ENCODE data around the gene FAM13B.
"Not testable (repeated sequence)": the region's sequence is repeated elsewhere in the genome, so short reads cannot be mapped to it uniquely, and the experiment has no call there.

FAM13B gene
- total RNA-seq: 112 to 145 (median 129) reads per million in 4 experiments

- peak; percentile 69 for DNase-seq
These were observed at the start of gene FAM13B for GRCh38 chr5:138032572-138033385. TSS of gene FAM13B (minus strand) at chr5:138033079. CDS start at chr5:138019111, 13,968 bp downstream.

DNA sequence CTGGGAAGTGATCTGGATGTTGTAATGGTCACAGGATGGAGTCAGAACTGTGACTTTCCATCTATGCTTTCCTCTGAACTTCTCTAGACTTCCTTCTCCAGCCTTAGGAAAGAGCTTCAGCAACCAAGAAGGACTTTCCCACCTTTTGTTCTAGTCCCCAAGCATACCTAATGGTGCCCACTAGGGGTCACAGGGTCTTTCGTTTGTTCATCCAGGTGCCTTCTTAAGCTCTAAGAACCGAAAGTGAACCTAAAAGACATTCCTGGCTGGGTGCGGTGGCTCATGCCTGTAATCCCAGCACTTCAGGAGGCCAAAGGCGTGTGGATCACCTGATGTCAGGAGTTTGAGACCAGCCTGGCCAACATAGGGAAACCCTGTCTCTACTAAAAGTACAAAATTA, 49.2 kb upstream of the FAM13B start:
- DNase-seq: no peak

DNA sequence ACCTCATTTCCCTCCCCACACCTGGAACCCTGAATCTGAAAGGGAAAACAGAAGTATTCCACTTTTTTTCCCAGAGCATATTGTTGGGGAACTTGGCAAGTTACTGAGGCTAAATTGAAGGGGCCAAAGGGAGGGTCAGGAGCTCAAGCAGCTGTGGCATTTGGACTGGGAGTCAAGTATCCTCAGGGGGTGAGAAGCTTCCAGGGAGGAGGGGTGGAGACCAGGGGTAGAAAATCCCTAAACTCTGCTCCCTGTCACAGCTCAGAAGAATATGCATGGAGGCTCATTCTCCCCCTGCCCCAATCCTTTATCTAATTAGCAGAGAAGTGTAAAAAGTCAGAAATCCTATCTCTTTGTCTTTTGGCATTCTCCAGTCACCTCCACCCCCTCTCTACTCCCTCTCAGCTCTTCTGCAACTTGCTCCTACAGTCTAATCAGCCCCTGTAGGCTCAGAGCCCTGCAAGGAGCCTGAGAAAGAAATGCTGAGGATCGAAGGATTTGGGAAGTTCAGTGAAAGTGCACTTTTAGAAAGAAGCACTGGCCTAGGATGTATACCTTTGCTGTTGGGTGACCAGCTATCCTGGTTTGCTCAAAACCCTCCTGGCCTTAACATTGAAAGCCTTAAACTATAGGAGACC, 45.2 kb upstream of the FAM13B start:
- no peak for DNase-seq

DNA sequence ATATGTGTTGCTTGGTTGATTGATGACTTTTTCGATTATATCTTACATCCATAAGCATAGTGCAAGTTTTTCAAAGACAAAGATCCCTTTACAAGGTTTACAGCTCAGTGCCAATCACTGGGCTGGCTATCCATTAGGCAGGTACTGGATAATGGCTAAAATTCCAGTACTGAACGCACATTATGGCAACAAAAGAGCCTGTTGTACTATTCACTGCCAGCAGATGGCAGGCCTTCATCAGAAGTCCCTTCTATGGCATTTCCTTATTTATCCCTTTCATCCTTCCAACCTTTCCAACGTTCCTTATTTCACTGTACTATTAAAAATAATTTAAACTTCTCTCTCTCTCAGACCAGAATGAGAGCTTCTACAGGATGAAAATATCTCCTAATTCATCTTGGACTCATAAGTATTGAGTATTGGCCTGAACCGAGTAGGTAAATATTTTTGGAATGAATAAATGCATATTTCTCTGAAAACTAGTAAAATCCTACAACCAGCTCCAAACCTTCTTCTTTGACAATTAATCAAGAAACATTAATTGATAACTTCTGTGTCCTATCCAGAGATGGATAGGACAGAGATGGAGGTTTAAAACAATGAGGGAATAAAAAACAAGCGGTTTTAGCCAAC, 44.3 kb upstream of the FAM13B start:
- peak; percentile 19 for DNase-seq

DNA sequence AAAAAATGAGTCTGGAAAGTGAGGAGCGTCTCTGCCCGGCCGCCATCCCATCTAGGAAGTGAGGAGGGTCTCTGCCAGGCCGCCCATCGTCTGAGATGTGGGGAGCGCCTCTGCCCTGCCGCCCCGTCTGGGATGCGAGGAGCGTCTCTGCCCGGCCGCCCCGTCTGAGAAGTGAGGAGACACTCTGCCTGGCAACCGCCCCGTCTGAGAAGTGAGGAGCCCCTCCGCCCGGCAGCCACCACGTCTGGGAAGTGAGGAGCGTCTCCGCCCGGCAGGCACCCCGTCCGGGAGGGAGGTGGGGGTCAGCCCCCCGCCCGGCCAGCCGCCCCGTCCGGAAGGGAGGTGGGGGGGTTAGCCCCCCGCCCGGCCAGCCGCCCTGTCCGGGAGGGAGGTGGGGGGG, 37.1 kb upstream of the FAM13B start:
- not testable (repeated sequence) for DNase-seq

DNA sequence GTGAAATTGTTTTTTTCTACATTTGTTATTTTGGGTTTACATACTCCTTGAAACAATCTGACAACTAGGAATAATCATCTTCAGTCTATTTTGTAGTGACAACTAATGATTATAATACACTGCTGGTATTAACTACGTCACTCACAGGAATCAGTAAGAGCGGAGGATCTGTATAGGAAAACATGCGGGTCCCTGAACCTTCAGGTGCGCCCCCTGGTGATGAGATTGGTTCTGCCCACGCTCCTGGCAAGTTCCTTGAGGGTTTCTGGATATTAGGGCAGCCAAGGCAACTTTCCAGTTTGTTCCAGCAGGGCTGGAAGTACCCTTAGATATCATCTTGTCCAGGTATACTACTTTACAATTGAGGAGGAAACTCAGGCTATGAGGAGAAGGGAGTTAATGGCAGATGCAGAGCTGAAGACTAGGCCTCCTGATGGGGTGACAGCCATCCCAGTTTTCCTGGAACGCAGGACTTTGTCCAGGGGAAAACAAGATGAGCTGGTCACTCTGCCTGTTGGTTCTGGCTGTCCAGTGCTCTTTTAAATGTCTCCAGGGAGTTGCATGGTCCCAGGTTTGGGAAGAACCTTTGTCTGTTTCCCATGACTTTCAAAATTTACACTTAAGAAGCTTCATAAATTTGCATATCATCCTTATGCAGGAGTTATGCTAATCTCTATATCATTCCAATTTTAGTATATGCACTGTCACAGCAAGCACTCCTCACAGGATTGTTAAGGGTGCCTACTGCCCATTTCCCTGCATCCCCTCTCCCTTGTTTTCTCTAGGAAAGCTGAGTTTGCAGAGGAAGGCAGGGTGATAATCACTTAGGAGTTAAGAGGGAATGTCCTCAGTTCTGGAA, 36.1 kb upstream of the FAM13B start:
- peak; percentile 53 for DNase-seq

- no peak for DNase-seq
These were observed 35.1 kb upstream of the FAM13B start for GRCh38 chr5:138067945-138068344.

- DNase-seq: no peak
These were observed 32.2 kb upstream of the FAM13B start for GRCh38 chr5:138065102-138065501.

GRCh38 chr5:138064526-138064925, 31.6 kb upstream of the FAM13B start:
- DNase-seq: no peak

- DNase-seq: no peak
These were observed 22.1 kb upstream of the FAM13B start for GRCh38 chr5:138054847-138055558.

DNA sequence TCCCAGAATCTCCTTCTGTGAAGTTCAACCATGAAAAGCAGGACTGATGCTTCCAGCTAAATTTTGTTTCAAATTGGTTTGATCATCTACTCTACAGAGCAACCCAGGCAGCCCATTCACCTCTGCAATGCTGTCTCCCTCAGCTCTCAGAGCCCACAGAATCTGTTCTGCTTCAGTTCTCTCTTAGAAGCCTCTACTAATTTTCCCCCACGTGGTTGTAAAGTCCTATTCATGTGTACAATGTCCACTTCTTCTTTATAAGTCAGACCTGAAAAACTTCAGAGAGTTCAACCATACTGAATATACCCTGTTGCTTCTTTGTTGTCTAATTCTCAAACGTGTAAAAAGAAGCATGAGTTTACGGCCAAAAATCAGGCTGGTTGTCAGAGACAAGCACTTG, 21.3 kb upstream of the FAM13B start:
- no peak for DNase-seq

GRCh38 chr5:138053554-138053953, 20.7 kb upstream of the FAM13B start:
- DNase-seq: no peak

- DNase-seq: not testable (repeated sequence)
These were observed 19.8 kb upstream of the FAM13B start for GRCh38 chr5:138052718-138053117.

DNA sequence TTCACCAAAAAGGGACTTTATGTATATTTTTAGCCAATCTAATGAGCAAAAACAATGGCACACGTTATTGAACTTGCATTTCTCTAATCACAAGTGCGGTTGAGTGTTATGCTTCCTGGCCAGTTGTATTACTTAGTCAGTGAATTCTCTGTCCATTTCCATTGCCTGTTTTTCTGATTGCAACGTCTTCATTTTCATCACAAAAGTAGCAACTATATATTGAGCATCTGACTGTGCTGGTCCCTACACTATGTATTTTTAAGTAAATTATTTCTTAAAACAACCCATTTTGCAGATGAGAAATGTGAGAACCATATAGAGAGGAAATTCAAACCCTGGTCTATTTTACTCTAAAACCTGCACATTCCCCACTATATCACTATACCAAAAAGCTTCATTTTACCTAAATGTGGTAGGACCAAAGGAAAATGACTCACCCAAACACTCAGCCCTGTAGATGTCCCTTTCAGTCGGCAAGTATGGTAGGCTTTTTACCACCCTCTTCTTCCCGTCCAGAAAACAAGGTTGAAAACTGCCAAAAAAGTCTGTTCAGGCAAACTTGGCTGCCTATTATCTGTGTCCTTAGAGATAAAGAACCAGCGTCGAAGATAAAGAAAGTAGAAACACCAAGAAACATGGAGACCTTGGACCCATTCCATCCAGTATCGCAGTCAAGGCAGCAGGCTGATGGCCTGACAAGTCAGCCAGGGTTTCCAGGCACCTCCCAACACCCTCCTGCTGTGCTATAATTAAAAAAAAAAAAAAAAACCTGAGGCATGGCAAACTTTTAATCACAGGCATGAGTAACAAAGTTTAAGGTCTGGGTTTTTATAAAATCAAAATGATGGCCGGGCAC, 18.8 kb upstream of the FAM13B start:
- no peak for DNase-seq

- not testable (repeated sequence) for DNase-seq
These were observed 12.4 kb upstream of the FAM13B start for GRCh38 chr5:138045283-138045682.

DNA sequence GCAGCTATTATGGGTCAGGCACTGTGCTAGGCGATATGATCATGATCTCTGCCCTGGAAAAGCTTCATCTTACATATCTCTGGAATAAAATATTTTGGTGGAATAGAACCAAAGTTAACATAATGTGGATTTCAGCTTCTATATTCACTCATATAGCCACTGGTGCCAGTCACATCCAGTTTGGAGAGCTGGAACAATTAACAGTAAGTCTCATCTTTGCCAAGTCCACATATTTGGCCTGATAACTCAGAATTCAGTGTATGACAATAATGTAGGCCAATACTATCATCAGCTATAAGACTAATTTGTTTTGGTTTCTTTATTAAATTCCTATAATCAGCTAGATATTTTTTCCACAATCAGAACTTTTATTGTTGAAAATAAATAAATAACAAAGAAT, 5.9 kb upstream of the FAM13B start:
- no peak for DNase-seq

GRCh38 chr5:138037907-138038633, 5.2 kb upstream of the FAM13B start:
- no peak for DNase-seq

DNA sequence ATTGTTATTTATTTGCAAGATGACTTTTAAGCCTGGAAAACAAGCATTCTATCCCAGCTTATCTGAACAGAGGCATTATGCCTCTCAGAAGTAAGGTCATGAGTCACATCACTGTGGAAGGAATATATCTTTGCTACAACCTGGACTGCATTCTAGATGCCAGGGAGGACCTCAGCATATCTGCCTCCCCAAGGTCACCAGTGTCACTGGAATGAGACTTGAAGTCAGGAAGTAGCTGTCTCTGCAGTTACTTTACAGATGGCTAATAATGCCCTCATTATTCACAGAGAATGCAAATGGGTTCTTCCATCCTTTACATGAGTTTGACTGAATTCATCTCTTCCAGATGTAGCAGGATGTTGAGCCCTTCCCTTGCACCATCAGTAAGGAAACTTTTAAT, 4.4 kb upstream of the FAM13B start:
- DNase-seq: no peak

- peak; percentile 34 for DNase-seq
These were observed 3.0 kb upstream of the FAM13B start for GRCh38 chr5:138035605-138036537.

Data from effector CD8-positive, alpha-beta T cell (primary cell).